Stimulated activated CD8-positive, alpha-beta memory T cell treated with anti-CD3 and anti-CD28 coated beads, Interleukin-12 subunit alpha, Interleukin-12 subunit beta, amount 100 ng/mL, for 24 hours (primary cell): ENCODE measurements around the gene CACNA2D1.
"Not testable (repeated sequence)": the region's sequence is repeated elsewhere in the genome, so short reads cannot be mapped to it uniquely, and the experiment has no call there.

Source experiments
- DNase-seq: peaks from one replicate; pipeline ENCODE4 v3.0.0-alpha.2; 2020; ENCODE audit errors: extremely low read depth

The CACNA2D1 gene

DNA sequence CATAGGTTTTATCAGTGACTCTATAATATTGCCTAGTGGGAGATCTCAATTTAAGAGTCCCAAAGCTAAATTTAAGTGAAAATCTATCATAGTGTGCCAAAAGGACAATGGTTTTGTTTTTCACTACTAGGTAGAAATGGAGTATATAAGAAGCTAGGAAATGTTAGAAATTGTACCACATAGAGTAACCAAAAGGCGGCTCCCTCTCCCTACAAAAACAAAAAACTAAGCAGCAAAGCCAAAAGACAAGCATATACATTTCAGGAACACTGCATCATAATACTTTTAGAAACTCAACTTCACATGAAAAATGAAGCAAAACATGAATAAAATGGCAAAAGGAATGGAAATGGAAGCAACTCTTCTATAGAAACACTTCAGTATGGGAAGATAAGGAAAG, 271.6 kb downstream of the CACNA2D1 start:
- DNase-seq: no peak

DNA sequence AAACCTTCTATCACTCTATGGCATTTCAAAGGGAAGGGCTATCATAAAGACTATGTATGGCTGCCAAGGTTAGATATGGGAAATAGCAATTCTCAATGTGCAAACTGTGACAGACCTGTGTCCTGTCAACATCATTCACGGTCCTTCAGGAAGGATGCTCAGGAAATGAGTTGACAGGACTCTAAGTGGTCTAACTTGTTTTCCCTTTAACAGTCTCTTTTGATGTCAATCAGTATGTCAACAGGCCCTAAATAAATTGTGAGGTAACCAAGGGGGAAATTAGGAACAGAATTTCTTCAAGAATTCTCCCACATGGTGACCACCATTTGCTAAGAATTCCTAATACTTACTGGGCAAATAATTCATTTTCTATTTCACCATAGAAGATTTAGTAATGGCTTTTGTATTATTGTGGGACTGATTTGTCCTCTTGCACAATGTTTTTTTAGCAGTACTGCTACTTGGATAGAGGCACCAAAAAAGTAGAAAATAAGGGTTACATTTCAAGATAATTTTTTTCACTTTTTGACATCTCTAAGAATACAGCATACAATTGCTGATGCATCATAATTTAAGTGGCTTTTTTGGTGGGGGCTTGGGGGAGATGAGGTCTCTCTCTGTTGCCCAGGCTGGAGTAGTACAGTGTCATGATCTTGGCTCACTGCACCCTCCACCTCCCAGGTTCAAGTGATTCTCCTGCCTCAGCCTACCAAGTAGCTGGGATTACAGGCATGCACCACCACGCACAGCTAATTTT, 275.8 kb downstream of the CACNA2D1 start:
- DNase-seq: no peak

DNA sequence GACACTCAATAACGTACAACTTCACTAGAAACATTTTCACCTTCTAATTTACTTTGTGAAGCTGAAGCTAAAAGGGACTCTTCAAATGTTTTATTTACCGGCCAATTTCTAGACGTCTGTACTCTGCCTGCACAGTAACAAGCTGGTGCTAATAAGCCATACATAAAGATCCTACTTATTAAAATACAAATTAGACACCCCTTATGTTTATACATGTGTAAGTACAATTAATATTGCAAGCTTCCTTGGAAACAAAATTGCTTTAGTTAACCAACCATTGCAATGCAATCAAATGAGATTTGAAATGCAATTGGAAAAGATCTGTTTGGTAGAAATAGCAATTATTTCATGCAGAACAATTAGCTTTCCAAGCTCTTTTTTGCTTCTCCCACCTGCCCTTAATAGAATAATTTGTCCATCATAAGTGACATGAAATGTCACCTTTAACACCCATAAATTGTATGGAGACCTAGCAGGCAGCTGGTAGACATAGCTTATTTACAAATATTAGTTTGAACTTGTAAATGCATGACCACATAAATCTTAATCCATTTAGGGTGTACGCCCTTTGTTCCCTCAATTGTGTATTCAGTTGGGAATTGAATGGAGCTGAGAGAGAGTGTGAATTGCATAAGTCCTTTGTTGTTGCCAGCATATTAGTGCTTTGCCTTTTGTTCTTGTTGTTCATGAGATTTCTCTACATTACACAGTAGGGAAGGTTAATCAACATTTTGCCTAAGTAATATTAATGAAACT, 277.1 kb downstream of the CACNA2D1 start:
- no peak for DNase-seq

DNA sequence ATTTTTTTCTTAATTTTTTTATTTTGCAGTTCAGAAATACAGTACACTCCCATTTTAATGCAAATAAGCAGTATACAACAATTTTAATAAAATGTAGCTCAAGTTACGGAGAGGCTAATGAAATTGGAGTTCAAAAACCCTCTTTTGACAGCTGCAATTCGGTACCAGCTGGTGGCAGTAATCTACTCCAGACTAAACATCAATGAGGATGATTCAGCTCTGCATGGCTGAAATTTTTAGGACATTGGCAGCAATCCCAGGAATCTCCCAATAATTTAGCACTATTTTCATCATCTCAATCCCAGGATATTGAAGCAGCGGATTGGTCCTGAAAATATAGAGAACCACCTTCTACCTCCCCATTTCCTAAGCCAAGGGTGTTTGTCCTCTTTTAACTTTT, 278.8 kb downstream of the CACNA2D1 start:
- no peak for DNase-seq

DNA sequence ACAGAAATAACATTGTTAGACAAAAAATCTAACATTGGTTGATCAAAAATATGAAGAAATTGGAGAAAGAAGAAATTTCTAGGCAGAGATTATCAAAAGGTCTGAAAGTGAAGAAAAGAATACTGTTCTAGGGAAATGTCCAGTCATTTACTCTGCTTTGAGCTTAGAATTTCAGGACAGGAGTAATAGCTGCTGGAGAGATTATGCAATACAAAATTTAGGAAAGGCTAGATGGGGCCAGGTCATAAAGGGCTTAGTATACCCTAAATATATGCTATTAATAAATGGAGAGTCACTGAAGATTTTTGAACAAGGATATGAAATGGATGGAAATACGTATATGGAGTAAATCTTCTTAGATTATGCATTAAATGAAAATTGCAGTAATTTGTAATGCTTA, 279.2 kb downstream of the CACNA2D1 start:
- DNase-seq: no peak

DNA sequence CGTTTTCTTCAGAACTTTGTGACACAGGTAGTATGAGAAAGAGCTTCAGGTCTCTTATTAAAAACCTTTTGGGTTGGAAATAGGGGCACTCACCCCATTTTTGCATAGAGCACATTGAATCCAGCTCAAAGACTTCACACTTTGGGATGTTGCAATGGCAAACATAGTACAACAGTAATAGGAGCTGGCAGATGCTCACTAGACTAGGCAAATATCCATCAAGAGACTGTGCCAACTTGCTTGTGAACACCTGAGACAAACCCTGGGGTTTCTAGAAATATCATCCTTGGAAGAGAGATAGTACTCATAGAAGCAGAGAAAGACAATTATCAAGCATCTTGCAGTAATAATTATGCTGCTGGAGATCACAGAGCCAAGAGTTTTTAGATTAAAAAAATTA, 280.0 kb downstream of the CACNA2D1 start:
- no peak for DNase-seq

DNA sequence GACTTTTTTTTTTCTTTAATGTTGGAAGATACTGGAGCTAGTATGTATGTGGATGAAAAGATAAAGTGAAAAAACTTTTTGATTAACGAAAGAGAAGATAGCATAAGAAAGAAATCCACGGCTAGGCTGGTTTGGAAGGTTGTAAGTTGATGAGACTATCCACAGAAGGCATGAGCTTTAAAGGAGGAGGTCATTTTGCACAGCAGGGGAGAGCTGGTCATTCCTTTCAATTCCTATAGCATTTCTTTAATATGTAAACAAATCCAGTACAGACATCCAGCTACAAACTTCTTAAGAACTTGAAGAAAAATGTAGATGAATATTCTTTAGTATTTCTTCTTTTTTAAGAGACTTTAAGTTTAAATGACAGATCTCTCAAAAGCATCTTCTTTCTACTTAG, 281.3 kb downstream of the CACNA2D1 start:
- no peak for DNase-seq

DNA sequence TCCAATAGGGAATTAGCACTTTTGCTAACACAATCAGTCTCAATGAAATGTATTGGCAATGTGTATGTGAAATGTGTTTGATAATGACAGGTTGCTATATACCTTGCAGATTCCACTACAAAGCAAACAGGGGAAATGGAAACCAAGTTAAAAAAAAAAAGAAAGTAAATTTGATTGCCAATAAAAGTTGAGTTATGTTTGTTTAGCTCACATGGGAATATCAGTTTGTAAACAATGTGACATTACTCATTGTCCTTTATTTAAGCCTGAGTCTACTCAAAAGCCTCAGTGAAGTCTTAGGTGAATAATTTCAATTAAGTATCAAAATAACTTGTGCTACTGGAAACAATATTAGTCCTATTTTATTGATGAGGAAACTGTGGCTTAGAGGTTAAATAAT, 285.2 kb downstream of the CACNA2D1 start:
- DNase-seq: no peak

DNA sequence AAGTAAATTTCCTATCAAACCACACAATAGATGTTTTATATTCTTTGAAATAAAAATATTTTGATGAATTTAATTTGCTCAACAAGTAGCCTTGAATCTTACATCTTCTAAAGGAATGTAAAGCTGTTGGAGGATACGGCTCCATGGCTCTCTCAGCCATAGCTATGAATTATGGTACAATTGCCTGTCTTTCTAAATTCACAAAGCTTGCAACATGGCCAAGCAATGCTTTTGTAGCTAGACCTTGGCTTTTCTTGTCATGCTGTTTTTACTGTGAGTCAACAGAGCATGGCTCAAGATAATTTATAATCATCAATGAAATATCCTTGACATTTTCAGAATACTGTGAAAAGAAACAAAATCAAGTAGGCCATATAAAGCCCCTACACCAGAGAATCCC, 286.7 kb downstream of the CACNA2D1 start:
- DNase-seq: no peak

DNA sequence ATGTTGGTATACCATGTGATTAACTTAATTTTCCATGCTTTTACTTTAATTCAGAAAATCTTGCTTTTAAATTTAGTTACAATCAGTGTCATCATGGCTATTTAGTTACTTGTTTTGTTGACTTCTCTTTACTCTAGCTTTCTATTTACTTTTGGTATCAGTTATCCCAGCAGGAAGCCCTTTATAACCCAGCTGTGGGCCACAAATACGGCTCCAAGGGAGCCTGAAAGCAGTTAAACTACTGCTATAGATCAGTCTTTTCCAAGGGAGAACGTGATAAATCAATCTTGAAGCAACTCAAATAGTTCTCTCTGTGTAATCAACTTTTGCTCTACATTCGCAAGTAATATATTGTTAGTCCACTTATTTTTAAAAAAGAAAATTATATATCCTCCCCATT, 287.4 kb downstream of the CACNA2D1 start:
- DNase-seq: no peak

DNA sequence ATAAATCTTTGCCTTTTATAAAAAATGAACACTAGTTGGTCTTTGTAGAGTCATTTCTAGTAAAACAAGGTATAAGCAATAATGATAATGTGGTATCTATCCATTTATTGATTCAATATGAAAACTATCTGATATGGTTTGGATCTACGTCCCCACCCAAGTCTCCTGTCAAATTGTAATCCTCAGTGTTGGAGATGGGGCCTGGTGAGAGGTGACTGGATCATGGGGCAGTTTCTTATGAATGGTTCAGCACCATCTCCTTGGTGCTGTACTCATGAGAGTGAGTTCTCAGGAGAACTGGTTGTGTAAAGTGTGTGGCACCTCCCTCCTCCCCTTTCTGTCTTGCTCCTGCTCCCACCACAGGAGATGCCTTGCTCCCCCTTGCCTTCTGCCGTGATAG, 288.8 kb downstream of the CACNA2D1 start:
- DNase-seq: no peak

DNA sequence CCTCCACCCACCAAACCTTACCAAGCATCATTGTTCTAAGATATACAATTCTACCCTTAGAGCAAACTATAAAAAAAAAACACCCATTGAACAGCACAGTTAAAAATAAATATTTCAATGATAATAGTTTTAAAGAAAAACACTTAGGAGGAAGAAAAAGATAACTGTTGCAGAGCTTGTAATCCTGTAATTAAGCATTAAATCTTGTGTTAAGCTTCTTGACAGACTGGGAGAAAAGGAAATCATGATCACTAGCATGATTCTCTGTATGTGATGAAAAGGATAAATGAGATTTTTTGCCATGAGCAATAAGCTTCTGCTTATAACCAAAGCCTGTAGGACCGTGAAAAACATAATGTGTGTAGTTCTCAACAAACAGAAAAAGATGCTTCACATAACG, 289.8 kb downstream of the CACNA2D1 start:
- DNase-seq: no peak

DNA sequence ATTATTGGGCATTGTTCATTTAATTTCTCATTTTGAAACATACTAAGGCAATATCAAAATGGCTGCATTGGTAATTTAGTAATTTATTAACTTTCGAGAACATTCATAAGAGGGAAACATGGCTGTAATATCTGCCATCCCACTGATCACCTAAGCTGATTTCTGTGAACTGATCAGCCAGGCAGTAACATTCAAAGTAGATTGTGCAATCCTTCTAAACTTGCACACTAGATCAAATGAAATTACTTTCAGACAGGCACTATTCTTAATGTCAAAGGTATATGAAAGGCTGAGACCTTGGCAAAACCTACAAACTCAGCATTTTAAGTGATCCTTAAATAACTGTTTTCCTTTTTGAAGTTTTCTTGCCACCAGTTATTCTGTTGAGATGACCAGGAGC, 290.7 kb downstream of the CACNA2D1 start:
- DNase-seq: no peak

DNA sequence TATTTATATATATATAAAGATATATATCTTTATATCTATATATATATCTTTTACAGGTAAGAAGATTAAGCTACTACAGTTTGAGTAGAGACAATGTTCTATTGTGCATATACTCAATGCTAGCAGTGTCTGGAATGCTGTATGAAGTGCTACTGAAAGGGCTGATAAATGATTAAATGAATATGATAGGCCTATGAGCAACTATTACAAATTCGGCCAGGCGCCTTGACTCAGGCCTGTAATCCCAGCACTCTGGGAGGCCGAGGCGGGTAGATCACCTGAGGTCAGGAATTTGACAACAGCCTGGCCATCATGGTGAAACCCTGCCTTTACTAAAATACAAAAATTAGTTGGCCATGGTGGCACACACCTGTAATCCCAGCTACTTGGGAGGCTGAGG, 297.1 kb downstream of the CACNA2D1 start:
- DNase-seq: no peak

DNA sequence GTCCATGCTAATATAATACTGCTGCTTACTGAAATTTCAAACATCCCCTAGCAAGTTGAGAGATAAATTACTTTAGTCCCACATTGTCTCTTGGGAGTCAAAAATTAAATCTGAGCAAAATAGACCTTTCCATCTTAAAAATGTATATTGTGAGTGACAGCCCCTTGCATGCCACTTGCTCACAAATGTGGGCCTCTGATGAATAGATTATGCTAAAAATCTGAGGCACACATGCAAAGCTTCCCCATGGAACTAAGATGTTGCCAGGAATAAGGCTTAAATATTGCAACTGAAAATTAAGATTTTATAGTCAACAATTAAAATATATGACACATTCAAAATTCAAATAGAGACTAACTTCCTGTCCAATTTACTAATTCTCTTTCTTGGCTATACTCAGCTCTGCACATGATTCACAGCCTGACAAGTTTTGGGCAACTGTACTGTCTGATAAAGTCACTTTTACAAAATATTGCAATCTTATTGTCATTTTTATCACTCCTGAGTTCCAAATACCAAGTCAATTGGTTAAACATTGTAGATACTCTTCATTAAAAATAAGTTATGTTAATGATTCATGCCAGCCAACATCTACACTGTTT, 301.2 kb downstream of the CACNA2D1 start:
- no peak for DNase-seq

DNA sequence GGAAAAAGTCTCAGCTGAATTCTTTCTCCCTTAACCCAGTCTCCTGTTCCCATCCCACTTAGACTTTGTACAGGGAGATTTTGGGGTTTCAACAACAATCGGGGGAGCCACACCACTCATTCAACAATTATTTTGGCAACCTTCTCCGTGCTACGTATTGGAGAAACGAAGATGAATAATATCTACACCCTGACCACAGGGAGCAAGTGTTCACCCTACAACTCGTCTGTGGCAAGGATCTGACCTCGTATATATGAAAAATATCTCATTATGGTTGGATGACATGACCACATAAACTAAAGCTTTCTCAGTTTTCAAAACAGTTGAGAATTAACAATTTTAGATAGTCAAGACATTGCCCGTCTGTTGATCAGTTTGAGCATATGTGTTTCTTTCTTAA, 302.1 kb downstream of the CACNA2D1 start:
- DNase-seq: no peak

DNA sequence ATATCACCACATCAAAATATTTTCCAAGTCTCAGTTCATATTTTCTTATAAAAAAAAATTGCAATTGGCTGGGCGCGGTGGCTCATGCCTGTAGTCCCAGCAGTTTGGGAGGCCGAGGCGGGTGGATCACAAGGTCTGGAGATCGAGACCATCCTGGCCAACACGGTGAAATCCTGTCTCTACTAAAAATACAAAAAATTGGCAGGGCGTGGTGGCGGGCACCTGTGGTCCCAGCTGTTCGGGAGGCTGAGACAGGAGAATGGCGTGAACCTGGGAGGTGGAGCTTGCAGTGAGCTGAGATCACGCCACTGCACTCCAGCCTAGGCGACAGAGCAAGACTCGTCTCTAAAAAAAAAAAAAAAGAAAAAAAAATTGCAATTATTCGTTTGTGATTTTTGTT, 303.0 kb downstream of the CACNA2D1 start:
- DNase-seq: not testable (repeated sequence)

DNA sequence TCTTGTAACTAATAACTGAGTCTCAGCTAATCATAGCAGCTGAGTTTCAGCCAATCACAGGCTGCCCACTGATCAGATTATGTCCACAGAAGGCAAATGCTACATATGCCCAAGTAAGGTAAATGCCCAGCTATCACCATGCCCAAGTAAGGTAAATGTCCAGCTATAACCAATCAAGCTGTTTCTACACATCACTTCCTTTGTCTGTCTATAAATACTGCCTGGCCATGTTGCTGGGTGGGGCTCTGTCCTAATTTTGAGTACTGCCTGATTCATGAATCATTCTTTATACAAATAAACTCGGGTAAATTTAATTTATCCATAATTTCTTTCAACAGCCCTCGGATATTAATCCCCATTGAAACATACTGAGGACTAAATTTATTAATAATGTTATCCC, 312.4 kb downstream of the CACNA2D1 start:
- no peak for DNase-seq

DNA sequence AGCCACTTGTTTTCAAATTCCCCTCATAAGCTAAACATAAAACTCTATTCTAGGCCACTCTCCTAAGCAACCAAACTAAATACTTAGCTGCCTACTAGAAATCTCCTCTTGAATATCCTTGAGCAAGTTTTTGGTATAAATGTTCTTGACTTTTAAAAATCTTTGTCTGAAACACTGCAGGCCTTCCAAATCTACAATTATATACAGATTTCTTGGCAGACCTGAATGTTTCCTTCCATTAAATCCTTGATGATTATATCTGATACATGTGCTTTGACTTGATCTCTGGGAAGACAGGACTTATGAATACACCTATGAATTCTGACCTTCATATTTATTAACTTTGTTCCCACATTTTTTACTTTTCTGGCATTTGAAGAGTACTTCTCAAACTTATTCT, 314.5 kb downstream of the CACNA2D1 start:
- no peak for DNase-seq

DNA sequence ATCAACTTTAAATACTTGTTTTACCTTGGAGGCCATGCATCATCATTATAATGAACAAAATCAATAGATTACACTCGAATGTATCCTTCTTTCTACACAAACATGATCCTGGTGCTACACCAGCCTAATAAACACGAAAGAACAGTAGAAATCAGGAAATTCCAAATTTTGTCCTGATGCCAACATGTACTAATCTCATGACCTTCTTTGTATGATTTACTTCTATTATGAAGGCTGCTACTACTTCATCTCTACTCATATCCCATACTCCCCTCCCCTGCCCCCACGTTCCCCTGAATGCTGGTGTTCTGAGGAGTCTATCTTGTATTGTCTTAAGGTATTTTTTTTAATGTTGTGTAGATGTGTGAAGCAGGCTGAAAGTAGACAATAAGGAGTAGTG, 315.0 kb downstream of the CACNA2D1 start:
- DNase-seq: no peak

DNA sequence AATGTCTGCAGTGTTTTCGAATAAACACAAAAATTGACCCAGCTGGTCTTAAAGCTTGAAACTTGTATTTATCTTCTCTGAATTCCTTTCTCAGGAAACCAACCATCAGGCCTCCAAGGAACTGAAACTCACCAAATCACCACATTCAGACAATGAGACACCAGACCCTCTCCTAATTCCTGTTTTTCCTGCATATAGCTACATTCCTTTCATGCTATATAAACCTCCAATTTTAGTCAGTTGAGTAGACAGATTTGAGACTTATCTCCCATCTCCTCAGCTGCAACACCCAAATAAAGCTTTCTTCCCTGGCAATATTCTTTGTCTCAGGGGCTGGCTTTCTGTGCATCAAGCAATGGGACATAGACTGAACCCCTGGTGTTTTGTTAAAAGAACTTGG, 317.0 kb downstream of the CACNA2D1 start:
- DNase-seq: no peak

DNA sequence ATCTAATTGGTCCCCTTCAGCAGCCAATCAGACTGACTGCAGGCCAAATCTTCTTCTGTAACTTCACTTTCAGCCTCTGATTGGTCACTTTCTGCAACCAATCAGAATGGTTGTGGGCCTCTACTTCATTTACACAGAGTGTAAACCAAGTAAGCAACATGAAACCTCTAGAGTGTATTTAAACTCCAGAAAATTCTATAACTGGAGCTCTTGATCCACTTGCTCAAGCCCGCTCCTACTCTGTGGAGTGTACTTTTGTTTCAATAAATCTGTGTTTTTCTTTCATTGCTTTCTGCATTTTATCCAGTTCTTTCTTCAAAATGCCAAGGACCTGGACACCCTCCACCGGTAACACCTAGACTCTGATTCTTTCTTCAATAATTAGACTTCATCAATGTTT, 319.1 kb downstream of the CACNA2D1 start:
- no peak for DNase-seq

DNA sequence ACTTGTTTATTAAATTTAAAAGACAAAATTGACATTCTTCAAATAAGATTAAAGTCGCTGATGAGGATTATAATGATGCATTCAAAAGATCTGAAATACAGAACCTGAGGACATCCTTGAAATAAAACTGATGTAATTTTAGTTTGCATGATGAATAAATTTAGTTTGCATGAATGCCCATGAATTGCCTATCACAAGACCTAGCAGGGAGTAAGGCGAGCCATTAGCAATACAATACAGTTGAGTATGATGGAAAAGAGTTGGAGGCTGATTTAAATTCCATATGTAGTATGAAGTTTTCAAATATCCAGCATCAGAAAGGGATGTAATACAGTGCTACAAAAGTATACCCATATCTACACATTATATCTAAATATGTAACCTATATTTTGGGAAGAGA, 321.3 kb downstream of the CACNA2D1 start:
- DNase-seq: no peak
